HG02571 (cell line): ENCODE results near the gene LRRC8A.
"Not testable (repeated sequence)": the region's sequence is repeated elsewhere in the genome, so short reads cannot be mapped to it uniquely, and the experiment has no call there.

Source experiments
- ATAC-seq: cut with Tn5 transposase; IDR thresholded peaks from one replicate; pipeline ENCODE4 v1.9.1; 2021; ENCODE audit warnings: mild to moderate bottlenecking, moderate library complexity; ENCODE audit not compliant: unreplicated experiment

Gene LRRC8A

DNA sequence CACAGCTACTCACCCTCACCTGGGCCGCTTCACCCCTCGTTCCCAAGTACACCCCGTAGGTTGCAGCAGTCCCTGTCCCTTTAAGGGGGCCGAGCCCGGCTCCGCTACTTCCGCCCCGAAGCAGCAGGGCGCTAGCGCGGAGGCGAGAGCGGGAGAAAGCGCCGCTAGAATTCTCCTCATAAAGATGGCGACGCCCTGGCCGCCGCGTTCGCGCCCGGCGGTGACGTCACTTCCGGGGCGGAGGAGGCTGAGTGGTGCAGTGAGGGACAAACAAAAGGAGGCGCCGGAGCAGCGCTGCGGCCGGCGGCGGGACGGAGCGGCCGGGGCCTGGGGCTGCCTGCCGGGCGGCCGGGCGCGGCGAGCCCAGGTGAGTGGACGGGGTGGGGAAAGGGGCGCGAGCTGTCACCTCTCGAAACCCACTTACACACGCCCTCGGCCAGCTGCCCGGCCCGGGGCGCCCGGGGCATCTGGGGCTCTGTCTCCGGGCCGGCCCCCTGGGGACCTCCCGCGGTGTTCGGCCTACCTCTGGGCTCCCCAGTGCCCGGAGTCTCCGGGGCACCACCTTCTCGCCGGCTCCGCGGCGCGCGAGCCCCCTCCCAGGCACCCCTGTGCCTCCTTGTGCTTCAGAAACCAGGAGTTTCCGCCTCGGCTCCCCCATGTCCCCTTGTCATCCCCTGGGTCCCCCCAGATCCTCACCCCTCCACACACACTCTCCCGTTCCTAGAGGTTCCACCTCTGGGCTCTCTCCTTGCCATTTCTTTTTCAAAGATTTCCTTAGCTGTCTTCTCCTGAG, at the start of gene LRRC8A, which contains the start of gene KYAT1:
Gene LRRC8A, plus strand, starts transcription at position 250 of the 793 bp plus-strand sequence. CDS start 25,032 bp downstream, outside the sequence.
Gene KYAT1, minus strand, starts transcription at position 67 of the 793 bp plus-strand sequence. CDS start 36,545 bp downstream, outside the sequence.
- peak; percentile 76 for ATAC-seq

DNA sequence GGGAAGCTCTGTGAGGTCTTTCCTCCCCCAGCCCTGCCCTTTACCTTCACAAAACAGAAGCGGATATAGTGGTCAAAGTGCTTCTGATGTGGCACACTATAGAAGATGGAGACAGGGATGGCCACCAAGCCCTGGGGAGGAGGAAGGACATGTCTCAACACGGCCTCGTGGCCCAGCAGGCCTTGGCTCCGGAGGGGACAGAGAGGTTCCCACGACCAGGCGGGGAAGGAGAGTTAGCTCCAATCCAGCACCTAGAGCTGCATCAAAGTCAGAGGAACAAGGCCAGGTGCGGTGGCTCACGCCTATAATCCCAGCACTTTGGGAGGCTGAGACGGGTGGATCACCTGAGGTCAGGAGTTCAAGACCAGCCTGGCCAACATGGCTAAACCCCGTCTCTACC, 48.2 kb upstream of the LRRC8A start:
- no peak for ATAC-seq

DNA sequence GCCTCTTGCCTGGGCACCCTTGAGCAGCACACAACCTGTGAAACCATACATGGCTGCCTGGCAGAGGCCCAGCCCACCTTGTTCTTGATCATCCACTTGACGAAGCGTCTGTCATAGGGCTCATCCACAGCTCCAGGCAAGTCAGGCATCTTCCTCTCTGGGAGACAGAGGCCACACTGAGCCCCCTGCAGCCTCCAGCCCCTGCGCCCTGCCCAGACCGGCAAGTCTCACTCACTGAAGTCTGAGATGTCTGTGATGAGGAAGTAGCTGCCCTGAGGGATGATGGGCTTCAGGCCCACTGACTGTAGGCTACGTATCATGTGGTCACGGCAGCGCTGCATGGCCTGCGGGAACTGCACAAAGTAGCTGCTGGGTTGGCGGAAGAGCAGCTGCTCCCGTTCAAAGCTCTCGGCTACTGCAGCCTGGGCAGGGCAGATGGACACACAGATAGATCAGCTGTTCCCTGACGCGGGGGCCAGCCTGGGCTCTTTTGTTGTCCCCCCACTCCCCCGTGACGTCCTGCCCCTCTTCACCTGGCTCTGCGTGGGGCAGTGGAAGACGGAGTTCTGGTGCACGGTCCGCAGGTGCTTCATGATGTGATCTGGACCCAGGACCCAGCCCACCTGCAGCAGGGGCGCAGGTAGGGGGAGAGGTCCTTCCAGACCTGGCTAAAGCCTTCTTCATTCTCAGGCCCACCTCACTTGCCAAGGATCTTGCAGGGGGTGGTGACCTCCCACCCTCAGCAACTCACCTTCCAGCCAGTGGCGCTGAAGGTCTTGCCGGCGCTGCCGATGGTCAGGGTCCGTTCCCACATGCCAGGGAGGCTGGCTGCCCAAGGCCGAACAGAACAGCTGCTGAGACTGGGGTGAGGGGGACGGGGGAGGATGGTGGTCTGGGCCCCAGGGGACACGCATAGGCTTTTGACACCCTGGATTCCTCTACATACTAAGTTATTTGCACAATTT, 46.4 kb upstream of the LRRC8A start:
- ATAC-seq: no peak

DNA sequence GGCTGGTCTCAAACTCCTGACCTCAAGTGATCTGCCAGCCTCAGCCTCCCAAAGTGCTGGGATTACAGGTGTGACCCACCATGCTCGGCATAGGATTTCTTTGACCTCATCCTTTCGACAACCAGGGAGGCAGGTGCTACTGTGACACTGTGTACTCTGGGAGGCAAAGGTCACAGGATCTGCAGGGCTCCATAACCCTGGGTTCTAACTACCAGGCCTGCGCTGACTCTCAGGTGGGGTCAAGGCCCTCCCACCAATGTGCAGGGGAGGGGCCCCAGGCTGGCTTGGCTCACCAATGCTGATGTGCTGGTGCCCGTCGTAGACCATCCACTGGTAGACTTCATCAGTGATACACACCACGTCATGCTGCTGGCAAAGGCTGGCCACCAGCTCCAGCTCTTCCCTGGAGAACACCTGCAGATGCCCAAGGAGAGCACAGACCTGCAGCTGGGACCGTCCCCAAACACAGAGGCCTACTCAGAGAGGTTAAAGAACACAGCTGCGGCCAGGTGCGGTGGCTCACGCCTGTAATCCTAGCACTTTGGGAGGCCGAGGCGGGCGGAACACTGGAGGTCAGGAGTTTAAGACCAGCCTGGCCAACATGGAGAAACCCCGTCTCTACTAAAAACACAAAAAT, 45.3 kb upstream of the LRRC8A start:
- no peak for ATAC-seq

DNA sequence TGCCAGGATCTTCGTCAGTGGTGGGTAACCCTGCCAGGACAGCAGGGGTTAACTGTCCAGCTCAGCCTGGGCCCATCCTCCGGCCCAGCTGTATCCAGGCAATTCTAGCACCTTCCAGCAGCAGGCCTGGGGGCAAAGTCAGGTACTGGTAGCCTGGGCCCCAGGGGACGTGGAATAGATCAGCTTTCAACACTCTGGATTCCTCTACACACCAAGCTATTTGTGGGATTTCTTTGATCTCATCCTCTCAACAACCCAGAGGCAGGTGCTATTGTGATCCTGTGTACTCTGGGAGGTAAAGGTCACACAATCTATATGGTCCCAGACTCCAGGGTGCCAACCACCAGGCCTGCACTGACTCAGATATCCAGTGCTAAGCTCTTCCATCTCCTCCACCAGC, 43.6 kb upstream of the LRRC8A start:
- ATAC-seq: no peak

DNA sequence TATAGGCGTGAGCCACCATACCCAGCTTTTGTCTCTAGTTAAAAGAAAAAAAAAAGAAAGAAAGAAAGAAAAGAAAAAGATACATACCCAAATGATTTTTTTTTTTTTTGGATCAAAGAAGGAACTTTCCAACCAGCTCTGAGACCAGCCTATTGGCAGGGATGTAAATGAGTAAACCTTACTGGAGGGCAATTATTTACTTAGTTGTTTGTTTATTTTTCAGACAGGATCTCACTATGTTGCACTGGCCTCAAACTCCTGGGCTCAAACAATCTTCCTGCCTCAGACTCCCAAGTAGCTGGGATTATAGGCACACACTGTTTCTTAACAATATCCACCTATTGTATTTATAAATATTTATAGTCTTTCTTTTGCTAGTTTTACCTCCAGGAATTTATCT, 41.4 kb upstream of the LRRC8A start:
- no peak for ATAC-seq

DNA sequence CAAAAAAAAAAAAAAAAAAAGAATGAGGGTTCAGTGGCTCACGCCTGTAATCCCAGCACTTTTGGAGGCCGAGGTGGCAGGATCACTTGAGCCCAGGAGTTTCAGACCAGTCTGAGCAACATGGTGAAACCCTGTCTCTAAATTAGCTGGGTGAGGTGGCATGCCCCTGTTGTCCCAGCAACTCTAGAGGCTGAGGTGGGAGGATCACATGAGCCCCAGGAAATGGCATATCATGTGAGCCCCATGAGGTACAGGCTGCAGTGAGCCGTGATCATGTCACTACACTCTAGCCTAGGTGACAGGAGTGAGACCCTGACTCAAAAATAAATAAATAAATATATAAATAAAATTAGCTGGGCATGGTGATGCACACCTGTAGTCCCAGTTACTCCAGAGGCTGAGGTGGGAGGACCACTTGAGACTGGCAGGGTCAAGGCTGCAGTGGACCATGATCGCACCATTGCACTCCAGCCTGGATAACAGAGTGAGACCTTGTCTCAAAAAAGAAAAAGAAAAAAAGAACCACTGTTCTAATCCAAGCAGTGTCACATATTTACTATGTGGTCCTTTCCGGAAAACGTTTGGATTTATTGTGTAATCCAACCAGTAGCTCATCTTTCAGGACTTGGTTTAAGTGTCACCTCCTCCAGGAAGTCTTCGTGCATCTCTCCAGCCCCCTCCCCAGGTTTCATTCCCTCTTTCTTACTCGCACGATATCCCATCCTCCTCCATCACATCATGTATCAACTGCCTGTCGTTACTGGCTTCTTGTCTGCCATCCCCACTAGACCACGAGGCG, 40.0 kb upstream of the LRRC8A start:
- ATAC-seq: no peak

DNA sequence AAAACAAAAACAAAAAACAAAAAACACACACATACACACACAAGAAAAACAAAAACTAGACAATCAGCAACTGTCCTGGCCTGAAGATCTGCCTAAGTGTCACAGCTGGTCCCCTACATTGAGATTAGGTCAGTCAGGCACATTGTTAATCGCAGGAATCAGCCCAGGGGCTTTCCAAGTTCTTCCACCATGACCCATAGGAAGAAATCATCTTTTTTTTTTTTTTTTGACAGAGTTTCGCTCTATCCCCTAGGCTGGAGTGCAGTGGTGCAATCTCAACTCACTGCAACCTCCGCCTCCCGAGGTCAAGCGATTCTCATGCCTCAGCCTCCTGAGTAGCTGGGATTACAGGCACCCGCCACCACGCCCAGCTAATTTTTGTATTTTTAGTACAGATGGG, 38.8 kb upstream of the LRRC8A start:
- ATAC-seq: not testable (repeated sequence)

DNA sequence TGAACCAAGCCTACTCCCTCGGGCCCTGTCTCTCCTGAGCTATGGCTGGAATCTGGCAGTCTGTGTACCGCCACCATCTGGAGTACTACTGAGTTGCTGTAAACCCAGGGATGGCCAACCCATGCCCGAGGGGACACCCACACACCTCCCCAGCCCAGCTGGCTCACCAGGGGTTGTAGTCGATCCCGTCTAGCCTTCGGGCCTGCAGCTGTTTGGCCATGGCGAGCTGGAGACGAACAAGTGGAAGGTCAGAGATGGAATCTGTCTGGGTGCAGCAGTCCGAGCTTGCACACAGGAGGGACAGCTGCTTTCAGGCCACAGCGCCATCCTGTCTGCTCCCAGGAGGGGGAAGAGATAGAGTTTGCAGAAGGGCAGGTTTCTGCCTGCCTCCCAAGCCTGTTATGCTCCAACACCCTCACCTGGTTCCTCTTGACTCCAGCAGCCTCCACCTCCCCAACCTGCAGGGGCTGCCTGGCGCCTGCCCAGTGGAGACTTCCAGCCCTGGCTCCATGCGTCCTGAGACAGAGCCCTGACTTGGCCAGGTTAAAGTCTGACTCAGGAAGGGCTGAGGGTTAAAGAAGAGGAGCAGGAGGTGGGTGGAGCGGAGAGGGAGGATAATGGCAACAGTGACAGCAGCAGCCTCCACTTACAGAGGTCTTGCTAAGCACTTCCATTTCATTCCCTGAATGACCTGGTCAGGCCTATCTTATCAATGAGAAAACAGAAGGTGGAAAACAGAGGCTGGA, 36.6 kb upstream of the LRRC8A start:
- ATAC-seq: no peak

DNA sequence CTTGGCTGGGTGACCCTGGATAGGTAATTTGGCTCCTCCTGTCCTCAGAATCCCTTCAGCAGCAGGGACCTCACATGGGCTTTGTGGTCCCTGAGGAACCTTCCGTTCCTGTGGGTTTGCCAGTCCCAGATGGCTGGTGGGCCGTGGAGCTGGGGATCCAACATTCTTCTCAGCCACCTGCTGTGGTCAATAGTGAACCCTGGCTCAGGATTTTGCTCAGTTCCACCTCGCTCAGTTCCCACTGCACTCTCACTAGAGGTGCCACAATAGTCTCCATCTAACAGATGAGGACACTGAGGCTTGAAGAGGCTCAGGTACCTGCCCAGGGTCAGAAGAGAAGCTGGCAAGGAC, 35.3 kb upstream of the LRRC8A start:
- no peak for ATAC-seq

DNA sequence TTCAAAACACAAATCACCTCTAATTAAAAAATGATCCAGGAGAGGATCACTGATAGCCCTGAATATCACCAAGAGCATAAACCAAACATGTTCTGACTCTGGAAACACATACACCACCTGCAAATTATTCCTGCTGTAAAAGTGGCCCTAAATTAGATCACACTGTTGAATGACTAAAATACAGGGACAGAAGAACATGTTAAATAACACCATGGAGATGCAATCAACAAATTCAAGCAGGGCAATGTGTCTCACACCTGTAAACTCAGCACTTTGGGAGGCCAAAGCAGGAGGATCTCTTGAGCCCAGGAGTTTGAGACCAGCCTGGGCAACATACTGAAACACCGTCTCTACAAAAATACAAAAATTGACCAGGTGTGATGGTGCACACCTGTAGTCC, 34.1 kb upstream of the LRRC8A start:
- ATAC-seq: no peak

DNA sequence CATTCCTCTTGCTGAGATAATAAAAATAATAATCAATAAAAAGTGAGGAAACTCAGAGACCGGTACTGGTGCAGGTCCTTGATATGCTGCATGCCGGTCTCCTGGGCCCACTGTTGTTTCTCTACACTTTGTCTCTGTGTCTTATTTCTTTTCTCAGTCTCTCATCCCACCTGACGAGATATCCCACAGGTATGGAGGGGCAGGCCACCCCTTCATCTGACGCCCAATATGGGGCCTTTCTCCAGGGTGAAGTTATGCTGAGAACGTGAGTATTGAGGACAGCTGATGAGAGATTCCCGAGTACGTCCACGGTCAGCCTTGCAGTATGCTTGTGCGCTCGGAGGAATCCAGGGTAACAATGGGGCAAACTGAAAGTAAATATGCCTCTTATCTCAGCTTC, 30.9 kb upstream of the LRRC8A start:
- not testable (repeated sequence) for ATAC-seq

DNA sequence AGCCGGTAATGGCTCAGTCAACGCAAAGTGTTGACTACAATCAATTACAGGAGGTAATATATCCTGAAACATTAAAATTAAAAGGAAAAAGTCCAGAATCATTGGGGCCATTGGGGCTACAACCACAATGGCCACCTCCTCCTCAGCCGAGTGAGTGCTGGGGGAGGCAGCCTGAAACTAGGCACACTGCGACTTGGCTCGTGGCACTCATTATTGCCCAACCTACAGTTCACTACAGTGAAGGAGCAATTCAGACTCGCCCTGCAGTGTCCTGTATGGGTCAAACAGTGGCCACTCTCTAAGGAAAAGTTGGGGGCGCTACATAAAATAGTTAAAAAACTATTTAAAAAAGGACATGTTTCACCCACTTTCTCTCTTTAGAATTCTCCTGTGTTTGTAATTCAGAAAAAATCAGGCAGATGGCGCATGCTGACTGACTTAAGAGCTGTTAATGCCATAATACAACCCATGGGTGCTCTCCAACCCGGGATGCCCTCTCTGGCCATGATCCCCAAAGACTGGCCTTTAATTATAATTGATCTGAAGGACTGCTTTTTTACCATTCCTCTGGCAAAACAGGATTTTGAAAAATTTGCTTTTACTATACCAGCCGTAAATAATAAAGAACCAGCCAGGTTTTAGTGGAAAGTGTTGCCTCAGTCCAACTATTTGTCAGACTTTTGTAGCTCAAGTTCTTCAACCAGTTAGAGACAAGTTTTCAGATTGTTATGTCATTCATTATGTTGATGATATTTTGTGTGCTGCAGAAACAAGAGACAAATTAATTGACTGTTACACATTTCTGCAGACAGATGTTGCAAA, 29.9 kb upstream of the LRRC8A start:
- not testable (repeated sequence) for ATAC-seq

DNA sequence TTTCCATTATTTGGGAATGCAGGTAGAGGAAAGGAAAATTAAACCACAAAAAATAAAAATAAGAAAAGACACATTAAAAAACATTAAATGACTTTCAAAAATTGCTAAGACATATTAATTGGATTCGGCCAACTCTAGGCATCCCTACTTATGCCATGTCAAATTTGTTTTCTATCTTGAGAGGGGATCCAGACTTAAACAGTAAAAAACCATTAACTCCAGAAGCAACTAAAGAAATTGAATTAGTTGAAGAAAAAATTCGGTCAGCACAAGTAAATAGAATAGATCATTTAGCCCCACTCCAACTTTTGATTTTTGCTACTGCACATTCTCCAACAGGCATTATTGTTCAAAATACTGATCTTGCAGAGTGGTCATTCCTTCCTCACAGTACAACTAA, 29.3 kb upstream of the LRRC8A start:
- not testable (repeated sequence) for ATAC-seq

DNA sequence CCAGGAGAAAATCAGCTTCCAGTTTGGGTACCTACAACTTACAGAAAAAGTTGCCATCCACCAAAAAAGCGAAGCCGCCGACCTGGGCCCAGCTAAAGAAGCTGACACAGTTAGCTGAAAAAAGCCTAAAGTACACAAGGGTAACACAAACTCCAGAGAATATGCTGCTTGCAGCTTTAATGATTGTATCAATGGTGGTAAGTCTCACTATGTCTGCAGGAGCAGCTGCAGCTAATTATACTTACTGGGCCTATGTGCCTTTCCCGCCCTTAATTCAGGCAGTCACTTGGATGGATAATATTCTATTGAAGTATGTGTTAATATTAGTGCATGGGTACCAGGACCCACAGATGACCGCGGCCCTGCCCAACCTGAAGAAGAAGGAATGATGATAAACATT, 27.5 kb upstream of the LRRC8A start:
- ATAC-seq: not testable (repeated sequence)

DNA sequence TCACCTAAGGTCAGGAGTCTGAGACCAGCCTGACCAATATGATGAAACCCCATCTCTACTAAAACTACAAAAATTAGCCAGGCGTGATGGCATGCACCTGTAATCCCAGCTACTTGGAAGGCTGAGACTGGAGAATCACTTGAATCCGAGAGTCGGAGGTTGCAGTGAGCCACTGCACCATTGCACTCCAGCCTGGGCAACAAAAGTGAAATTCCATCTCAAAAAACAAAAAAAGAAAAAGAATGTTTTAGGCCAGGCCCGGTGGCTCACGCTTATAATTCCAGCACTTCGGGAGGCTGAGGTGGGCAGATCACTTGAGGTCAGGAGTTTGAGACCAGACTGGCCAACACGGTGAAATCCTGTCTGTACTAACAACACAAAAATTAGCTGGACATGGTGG, 23.5 kb upstream of the LRRC8A start:
- ATAC-seq: not testable (repeated sequence)

DNA sequence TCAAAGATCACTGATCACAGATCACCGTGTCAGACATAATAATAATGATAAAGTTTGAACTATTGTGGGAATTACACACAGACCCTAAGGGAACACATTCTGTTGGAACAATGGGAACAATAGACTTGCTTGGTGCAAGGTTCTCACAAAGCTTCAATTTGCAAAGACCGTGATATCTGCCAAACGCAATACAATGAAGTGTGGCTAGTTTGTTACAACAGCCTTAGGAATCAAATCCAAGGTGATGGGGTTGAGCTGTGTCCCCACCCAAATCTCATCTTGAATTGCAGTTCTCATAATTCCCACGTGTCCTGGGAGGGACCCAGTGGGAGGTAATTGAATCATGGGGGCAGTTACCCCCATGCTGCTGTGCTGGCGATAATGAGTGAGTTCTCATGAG, 21.0 kb upstream of the LRRC8A start:
- ATAC-seq: no peak

DNA sequence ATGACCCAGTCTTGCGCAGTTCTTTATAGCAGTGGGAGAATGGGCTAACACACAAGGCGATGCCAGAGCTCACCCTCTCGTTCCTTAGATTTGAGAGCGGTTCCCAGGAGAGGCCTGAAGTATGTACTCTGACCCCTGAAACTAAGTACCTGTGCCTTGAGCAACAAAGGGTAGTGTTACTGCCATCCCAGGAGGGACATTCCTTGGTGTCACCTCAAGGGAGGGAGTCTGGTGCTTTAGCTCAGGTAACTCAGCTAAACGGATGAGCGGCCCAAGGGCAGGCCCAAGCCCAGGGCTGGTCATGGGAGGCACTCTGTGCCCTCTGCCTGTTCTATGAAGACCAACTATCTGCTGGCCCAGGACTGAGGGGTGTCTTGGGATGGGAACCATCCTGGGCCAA, 20.4 kb upstream of the LRRC8A start:
- no peak for ATAC-seq

DNA sequence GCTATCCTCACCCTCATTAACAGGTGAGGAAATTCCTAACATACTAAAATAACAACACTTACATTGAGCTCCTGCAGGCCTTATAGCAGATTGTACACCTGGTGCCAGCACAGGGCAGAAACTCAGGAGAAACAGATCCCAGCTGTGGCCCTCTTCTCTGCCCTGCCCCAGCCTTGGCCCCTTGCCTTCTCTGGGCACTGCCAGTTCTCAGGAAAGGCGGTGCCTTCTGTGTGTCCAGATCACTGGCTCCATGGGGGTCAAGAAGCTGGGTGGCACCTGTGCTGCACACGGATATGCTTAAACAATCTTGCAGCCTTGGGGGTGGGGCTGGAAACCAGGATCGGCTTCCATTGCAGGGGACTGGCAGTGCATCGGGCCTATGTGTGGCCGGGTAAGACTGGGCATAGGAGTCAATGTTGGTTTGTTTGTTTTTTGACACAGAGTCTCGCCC, 19.5 kb upstream of the LRRC8A start:
- no peak for ATAC-seq
